Ishikawa (cell line): ENCODE results near the gene CCDC9B.

ENCODE experiments used
- CREB1 ChIP-seq: IDR thresholded peaks from 2 replicates; pipeline ENCODE4 v1.6.1; 2012; ENCODE audit warnings: low read depth
- NFIC ChIP-seq: IDR thresholded peaks from 2 replicates; pipeline ENCODE4 v1.6.1; 2012
- RAD21 ChIP-seq: IDR thresholded peaks from 2 replicates; pipeline ENCODE4 v1.6.1; 2012; ENCODE audit warnings: low read depth
- REST ChIP-seq: IDR thresholded peaks from 2 replicates; pipeline ENCODE4 v1.6.1; 2012; ENCODE audit warnings: low read depth, mild to moderate bottlenecking
- USF1 ChIP-seq: IDR thresholded peaks from 2 replicates; pipeline ENCODE4 v1.6.1; 2012

- TF ChIP-seq RAD21 = peak; percentile 67
- TF ChIP-seq CREB1 = no peak
- TF ChIP-seq USF1 = no peak
- no peak for TF ChIP-seq NFIC
- no peak for TF ChIP-seq REST
Observed at GRCh38 chr15:40320931-40321371, 19.8 kb downstream of the CCDC9B start.
